Activated CD4-positive, alpha-beta T cell treated with anti-CD3 and anti-CD28 coated beads, Interleukin-2, amount 50 U/mL, for 4 hours (primary cell): ENCODE results near the gene HEXIM2.
"Not testable (repeated sequence)": the region's sequence is repeated elsewhere in the genome, so short reads cannot be mapped to it uniquely, and the experiment has no call there.

Source experiments
- DNase-seq, 2 experiments: peaks; one replicate each; pipeline ENCODE4 v3.0.0-alpha.2; 2020

The HEXIM2 gene

GRCh38 chr17:45161288-45162024 is at the start of gene HEXIM2:
HEXIM2 (plus strand) TSS chr17:45161875; CDS start chr17:45162794, 919 bp downstream.
- DNase-seq, result peak; percentile 97 to 99

GRCh38 chr17:45112559-45113423 is 48.9 kb upstream of the HEXIM2 start:
- DNase-seq, result no peak

GRCh38 chr17:45113424-45113754 is 48.3 kb upstream of the HEXIM2 start:
- no peak for DNase-seq

GRCh38 chr17:45114117-45114932 is 47.4 kb upstream of the HEXIM2 start:
- no peak for DNase-seq

GRCh38 chr17:45115015-45115625 is 46.6 kb upstream of the HEXIM2 start:
- DNase-seq, result no peak

GRCh38 chr17:45115871-45116270 is 45.8 kb upstream of the HEXIM2 start:
- DNase-seq, result no peak

GRCh38 chr17:45116434-45117016 is 45.1 kb upstream of the HEXIM2 start:
- no peak for DNase-seq

GRCh38 chr17:45117334-45117733 is 44.3 kb upstream of the HEXIM2 start:
- DNase-seq, result no peak

- no peak for DNase-seq
These were observed 43.6 kb upstream of the HEXIM2 start for GRCh38 chr17:45117848-45118646.

- DNase-seq, result no peak
These were observed 43.0 kb upstream of the HEXIM2 start for GRCh38 chr17:45118691-45119090.

GRCh38 chr17:45119964-45120363 is 41.7 kb upstream of the HEXIM2 start:
- DNase-seq, result no peak

- DNase-seq, result no peak
These were observed 41.1 kb upstream of the HEXIM2 start for GRCh38 chr17:45120558-45120957.

- DNase-seq, result no peak
These were observed 40.6 kb upstream of the HEXIM2 start for GRCh38 chr17:45121055-45121454.

GRCh38 chr17:45123076-45123770 is 38.5 kb upstream of the HEXIM2 start:
- DNase-seq, result no peak

GRCh38 chr17:45123930-45124796 is 37.5 kb upstream of the HEXIM2 start:
- no peak for DNase-seq

GRCh38 chr17:45124797-45125122 is 36.9 kb upstream of the HEXIM2 start:
- not testable (repeated sequence) for DNase-seq

GRCh38 chr17:45125509-45125908 is 36.2 kb upstream of the HEXIM2 start:
- no peak for DNase-seq

- DNase-seq, result no peak
These were observed 34.5 kb upstream of the HEXIM2 start for GRCh38 chr17:45127207-45127547.

- no peak for DNase-seq
These were observed 34.0 kb upstream of the HEXIM2 start for GRCh38 chr17:45127548-45128300.
